ENCODE data around the gene NKX6-1.

The NKX6-1 gene

DNA sequence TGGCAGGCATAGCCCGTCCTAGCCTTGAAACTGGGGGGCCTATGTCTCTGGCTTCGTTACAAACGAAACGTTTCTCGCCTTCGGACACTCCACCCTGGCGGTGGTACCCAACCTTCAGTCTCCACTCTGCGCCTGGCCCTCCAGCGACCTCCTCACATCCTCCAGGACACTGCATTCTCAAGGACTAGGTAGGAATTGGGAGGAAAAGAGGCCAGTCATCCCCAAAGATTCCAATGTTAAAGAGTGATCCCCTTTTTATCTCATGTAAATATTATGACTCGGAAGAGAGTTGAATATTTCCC lies 2.1 kb upstream of the NKX6-1 start:
- TF ChIP-seq TCF4 (CRISPR knock-in tag; IDR thresholded peaks at IDR 0.05; ENCODE audit: borderline replicate concordance) = no peak
- no peak for TF ChIP-seq ZC3H10 (CRISPR knock-in tag; IDR thresholded peaks at IDR 0.05)
- TF ChIP-seq, protein P1, sequence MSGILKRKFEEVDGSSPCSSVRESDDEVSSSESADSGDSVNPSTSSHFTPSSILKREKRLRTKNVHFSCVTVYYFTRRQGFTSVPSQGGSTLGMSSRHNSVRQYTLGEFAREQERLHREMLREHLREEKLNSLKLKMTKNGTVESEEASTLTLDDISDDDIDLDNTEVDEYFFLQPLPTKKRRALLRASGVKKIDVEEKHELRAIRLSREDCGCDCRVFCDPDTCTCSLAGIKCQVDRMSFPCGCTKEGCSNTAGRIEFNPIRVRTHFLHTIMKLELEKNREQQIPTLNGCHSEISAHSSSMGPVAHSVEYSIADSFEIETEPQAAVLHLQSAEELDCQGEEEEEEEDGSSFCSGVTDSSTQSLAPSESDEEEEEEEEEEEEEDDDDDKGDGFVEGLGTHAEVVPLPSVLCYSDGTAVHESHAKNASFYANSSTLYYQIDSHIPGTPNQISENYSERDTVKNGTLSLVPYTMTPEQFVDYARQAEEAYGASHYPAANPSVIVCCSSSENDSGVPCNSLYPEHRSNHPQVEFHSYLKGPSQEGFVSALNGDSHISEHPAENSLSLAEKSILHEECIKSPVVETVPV (CRISPR knock-in tag; IDR thresholded peaks at IDR 0.05) = no peak
- TF ChIP-seq ARNTL (CRISPR knock-in tag; IDR thresholded peaks at IDR 0.05; ENCODE audit: borderline replicate concordance, low read depth) = no peak
- no peak for TF ChIP-seq ISL1 (CRISPR knock-in tag; IDR thresholded peaks at IDR 0.05)
- TF ChIP-seq ZNF565 (CRISPR knock-in tag; conservative IDR thresholded peaks at IDR 0.05; ENCODE audit: low read depth) = no peak
- no peak for ATAC-seq

DNA sequence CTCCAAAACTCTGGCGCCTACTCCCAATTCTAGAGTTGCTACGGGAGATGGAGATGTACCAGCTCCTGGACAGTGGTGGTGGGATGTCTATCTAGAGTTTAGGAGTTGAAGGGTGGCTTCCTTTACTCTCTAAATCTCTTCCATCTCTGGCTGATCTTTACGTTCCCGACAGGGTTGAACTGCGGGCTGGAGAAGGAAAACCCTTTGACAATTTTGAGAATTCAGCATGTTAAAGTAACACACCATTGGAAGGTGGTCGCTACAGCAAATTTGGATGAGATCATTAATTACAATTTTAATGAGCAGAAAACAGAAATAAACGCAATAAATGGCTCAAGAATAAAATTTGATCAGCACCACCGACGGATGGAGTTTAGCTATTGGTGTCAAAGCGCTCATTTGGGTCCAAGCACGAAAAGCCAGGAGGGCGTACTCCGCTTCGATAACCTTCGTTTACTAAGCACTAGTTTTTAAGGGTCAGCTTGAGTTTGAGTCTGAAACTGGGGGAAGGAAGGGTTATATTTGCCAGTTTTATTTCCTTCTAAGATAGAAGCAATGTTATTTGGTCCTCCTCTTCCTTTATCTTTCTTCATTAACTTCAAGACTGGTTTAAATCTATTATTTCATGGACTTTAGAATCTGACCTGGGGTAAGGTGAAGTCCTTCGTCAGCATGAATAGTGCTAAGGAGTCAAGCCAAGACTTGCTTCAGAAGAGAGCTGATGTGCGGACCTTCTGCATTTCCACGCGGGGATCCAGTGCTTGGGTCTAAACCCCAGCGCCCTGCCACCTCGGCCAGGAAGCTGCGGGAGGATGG lies 1.5 kb upstream of the NKX6-1 start:
- ATAC-seq = no peak
- no peak for TF ChIP-seq GLIS3 (CRISPR knock-in tag; IDR thresholded peaks at IDR 0.05)
- TF ChIP-seq ZFP30 (CRISPR knock-in tag; IDR thresholded peaks at IDR 0.05) = no peak
- TF ChIP-seq ZNF565 (CRISPR knock-in tag; conservative IDR thresholded peaks at IDR 0.05; ENCODE audit: low read depth) = no peak
- TF ChIP-seq, protein P1 (CRISPR knock-in tag; IDR thresholded peaks at IDR 0.05) = no peak
- TF ChIP-seq, protein P2, sequence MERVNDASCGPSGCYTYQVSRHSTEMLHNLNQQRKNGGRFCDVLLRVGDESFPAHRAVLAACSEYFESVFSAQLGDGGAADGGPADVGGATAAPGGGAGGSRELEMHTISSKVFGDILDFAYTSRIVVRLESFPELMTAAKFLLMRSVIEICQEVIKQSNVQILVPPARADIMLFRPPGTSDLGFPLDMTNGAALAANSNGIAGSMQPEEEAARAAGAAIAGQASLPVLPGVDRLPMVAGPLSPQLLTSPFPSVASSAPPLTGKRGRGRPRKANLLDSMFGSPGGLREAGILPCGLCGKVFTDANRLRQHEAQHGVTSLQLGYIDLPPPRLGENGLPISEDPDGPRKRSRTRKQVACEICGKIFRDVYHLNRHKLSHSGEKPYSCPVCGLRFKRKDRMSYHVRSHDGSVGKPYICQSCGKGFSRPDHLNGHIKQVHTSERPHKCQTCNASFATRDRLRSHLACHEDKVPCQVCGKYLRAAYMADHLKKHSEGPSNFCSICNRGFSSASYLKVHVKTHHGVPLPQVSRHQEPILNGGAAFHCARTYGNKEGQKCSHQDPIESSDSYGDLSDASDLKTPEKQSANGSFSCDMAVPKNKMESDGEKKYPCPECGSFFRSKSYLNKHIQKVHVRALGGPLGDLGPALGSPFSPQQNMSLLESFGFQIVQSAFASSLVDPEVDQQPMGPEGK (CRISPR knock-in tag; IDR thresholded peaks at IDR 0.05; ENCODE audit: borderline replicate concordance) = no peak
- TF ChIP-seq, protein P3, sequence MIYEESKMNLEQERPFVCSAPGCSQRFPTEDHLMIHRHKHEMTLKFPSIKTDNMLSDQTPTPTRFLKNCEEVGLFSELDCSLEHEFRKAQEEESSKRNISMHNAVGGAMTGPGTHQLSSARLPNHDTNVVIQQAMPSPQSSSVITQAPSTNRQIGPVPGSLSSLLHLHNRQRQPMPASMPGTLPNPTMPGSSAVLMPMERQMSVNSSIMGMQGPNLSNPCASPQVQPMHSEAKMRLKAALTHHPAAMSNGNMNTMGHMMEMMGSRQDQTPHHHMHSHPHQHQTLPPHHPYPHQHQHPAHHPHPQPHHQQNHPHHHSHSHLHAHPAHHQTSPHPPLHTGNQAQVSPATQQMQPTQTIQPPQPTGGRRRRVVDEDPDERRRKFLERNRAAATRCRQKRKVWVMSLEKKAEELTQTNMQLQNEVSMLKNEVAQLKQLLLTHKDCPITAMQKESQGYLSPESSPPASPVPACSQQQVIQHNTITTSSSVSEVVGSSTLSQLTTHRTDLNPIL (CRISPR knock-in tag; IDR thresholded peaks at IDR 0.05; ENCODE audit: low read depth) = no peak
- TF ChIP-seq ZNF8 (CRISPR knock-in tag; IDR thresholded peaks at IDR 0.05) = no peak
- TF ChIP-seq ZC3H10 (CRISPR knock-in tag; IDR thresholded peaks at IDR 0.05) = no peak
- TF ChIP-seq TCF4 (CRISPR knock-in tag; IDR thresholded peaks at IDR 0.05; ENCODE audit: borderline replicate concordance) = no peak

DNA sequence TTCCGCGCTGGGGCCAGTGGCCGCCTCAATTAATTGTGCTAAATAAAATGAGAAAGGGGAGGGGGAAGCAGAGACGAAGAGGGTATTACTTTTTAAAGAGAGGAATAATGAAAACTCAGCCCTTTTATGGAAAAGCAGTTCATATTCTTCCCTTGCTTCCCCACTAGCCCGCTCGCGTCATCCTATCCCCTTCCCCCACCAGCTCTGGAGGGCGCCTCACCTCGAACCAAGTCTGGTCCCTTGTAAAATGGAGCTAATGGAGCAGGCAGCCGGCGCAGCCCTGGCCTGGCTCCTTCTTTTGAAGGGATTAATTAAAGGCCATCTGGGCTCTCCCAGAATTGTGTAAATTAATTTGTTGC lies 511 bp upstream of the NKX6-1 start:
- no peak for ATAC-seq
- TF ChIP-seq, protein P2 (CRISPR knock-in tag; IDR thresholded peaks at IDR 0.05; ENCODE audit: borderline replicate concordance) = no peak
- TF ChIP-seq ZC3H10 (CRISPR knock-in tag; IDR thresholded peaks at IDR 0.05) (no peak), CSDC2 (CRISPR knock-in tag; IDR thresholded peaks at IDR 0.05) (no peak), ZNF8 (CRISPR knock-in tag; IDR thresholded peaks at IDR 0.05) (no peak), ZFP30 (CRISPR knock-in tag; IDR thresholded peaks at IDR 0.05) (no peak)

DNA sequence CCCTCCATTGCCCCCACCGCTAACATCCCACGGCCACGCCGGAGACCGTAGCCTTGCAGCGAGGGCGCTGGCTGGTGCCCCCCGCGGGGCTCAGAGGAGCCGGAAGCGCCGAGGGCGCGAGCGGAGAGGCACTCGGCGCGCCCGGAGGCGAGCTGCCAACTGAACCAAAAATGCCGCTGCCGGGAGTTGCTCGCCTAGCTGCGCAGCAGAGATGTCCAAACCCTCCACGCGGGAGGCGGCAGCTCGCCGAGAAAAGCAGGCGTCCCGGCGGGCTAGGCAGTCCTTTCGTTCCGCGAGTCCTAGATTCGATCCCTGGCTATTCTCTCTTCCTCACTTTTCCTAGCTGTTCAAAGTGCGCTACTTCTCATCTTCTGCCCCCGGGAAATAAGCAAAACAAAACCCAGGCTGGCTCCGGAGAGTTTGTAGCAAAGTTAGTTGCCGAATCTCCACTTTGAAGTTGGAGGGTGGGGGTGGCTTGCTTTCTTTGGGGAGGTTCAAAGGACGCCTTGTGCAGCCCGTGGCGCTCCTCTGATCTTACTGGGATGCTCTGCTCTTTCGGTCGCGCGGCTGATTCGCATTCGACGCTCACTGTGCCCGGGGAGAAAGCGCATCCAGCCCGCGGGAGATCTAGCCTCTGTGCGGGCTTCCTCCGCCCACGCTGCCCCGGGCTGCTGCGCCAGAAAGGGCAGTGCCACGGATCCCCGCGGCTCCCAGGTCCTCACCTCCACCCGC lies 723 bp downstream of the NKX6-1 start:
- peak; percentile 57 for ATAC-seq
- TF ChIP-seq TCF4 (CRISPR knock-in tag; IDR thresholded peaks at IDR 0.05; ENCODE audit: borderline replicate concordance) = no peak
- no peak for TF ChIP-seq TOX (CRISPR knock-in tag; IDR thresholded peaks at IDR 0.05; ENCODE audit: borderline replicate concordance)
- no peak for TF ChIP-seq PPARA (CRISPR knock-in tag; IDR thresholded peaks at IDR 0.05; ENCODE audit: borderline replicate concordance)
- no peak for TF ChIP-seq RARB (CRISPR knock-in tag; IDR thresholded peaks at IDR 0.05)
- no peak for TF ChIP-seq ZNF8 (CRISPR knock-in tag; IDR thresholded peaks at IDR 0.05)
- TF ChIP-seq, protein P3 (CRISPR knock-in tag; IDR thresholded peaks at IDR 0.05; ENCODE audit: low read depth) = no peak
- TF ChIP-seq, protein P4, sequence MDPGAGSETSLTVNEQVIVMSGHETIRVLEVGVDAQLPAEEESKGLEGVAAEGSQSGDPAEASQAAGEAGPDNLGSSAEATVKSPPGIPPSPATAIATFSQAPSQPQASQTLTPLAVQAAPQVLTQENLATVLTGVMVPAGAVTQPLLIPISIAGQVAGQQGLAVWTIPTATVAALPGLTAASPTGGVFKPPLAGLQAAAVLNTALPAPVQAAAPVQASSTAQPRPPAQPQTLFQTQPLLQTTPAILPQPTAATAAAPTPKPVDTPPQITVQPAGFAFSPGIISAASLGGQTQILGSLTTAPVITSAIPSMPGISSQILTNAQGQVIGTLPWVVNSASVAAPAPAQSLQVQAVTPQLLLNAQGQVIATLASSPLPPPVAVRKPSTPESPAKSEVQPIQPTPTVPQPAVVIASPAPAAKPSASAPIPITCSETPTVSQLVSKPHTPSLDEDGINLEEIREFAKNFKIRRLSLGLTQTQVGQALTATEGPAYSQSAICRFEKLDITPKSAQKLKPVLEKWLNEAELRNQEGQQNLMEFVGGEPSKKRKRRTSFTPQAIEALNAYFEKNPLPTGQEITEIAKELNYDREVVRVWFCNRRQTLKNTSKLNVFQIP (CRISPR knock-in tag; IDR thresholded peaks at IDR 0.05; ENCODE audit: borderline replicate concordance, low read depth) = no peak
- no peak for TF ChIP-seq SNAI2 (CRISPR knock-in tag; IDR thresholded peaks at IDR 0.05)
- no peak for TF ChIP-seq ESRRG (CRISPR knock-in tag; IDR thresholded peaks at IDR 0.05)

All from SK-N-SH treated with all-trans-retinoic acid at 6 μM for 48 hours (cell line).